ENCODE results near the gene FIBCD1.

Gene FIBCD1

GRCh38 chr9:130977811-130978221 is 38.8 kb upstream of the FIBCD1 start:
- no peak for DNase-seq
- no peaks in the 10 kb centered on the region for H3K4me1 ChIP-seq
- no peak for TF ChIP-seq CTCF (IDR thresholded peaks at IDR 0.05)
- no peak overlapping the region for H3K4me3 ChIP-seq
- peaks cover 0 to 63% of the 10 kb centered on the region in 2 donors for H3K27me3 ChIP-seq
- H3K36me3 ChIP-seq = no peaks in the 10 kb centered on the region
- intact Hi-C loops (cut with DNase I; ENCODE audit: low total_unique reads) = no loop called here
- no peak overlapping the region for H3K27ac ChIP-seq
- no peaks in the 10 kb centered on the region for H3K9me3 ChIP-seq

DNA sequence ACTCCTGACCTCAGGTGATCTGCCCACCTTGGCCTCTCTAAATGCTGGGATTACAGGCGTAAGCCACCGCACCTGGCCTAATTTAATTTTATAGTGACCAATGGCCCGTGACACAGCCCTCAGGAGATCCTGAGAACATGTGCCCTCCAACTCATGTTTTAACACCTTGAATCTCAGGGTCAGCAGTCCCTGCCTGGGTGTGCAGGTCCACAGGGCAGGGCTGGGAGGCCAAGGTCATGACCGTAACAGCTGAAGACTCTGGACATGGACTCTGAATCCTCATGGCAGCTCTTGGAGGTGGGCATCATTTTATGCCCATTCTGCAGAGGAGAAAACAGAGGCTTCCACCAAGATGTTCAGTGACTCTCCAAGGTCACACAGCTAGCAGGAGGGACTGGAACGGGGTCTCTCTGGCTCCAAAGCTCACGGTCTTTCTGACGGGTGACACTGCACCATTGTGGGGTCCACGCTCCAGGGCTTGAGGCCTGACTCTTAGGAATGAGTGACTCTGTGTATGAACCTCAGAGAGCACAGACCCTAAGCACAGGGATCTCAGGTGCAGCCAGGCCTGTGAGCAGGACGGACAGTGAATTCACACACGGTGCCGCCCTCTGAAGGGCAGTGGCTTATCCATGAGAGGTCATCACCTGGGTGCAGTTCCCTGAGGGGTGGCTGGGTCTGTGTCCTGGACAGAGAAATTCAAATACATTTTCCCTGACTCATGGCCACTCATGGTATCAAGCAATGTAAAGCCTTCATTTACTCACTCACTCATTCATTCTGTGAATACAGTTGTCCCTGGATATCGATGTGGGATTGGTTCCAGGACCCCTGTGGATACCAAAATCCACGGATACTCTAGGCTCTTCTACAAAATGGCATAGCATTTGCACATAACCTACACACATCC is 37.1 kb upstream of the FIBCD1 start:
- Histone ChIP-seq H3K27ac (no peak overlapping the region), H3K9me3 (no peaks in the 10 kb centered on the region), H3K4me3 (no peak overlapping the region), H3K4me1 (no peaks in the 10 kb centered on the region), H3K36me3 (no peaks in the 10 kb centered on the region), H3K27me3 (peaks cover 0 to 73% of the 10 kb centered on the region in 2 donors)
- no peak for TF ChIP-seq CTCF (IDR thresholded peaks at IDR 0.05)
- intact Hi-C loops (cut with DNase I; ENCODE audit: low total_unique reads) = no loop called here
- no peak for DNase-seq

DNA sequence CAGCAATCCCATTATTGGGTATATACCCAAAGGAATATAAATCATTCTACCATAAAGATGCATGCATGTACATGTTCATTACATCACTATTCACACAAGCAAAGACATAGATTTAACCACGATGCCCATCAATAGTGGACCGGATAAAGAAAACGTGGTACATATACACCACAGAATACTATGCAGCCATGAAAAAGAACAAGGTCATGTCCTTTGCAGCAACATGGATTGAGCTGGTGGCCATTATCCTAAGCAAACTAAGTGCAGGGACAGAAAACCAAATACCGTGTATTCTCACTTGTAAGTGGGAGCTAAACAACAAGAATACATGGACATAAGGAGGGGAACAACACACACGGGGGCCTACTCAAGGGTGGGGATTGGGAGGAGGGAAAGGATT is 36.1 kb upstream of the FIBCD1 start:
- H3K27me3 ChIP-seq = peaks cover 0 to 66% of the 10 kb centered on the region in 2 donors
- H3K9me3 ChIP-seq = no peaks in the 10 kb centered on the region
- no peaks in the 10 kb centered on the region for H3K36me3 ChIP-seq
- H3K4me1 ChIP-seq = no peaks in the 10 kb centered on the region
- DNase-seq = no peak
- no peak overlapping the region for H3K27ac ChIP-seq
- no peak overlapping the region for H3K4me3 ChIP-seq
- intact Hi-C loops (cut with DNase I; ENCODE audit: low total_unique reads) = no loop called here
- no peak for TF ChIP-seq CTCF (IDR thresholded peaks at IDR 0.05)

DNA sequence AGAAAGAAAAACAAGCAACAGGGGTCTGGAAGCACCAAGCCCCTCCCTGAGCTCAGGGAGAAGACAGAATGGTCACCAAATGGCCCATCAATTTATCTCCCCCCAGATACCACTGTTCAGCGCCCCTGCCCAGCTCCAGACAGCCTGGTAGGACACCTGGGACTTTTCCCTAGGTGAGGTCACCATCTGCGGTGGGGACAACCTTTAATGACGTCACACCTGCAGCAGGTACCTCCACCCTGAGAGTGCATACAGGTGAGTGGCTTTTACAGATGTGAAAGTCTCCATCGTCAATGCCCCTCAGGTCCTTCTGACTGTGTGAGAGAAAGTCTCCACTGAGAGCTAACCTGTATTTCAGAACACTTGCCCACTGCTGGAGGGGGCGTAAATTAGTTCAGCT is 35.6 kb upstream of the FIBCD1 start:
- intact Hi-C loops (cut with DNase I; ENCODE audit: low total_unique reads) = no loop called here
- H3K27ac ChIP-seq = no peak overlapping the region
- DNase-seq = no peak
- no peak for TF ChIP-seq CTCF (IDR thresholded peaks at IDR 0.05)
- H3K36me3 ChIP-seq = no peaks in the 10 kb centered on the region
- no peak overlapping the region for H3K4me3 ChIP-seq
- no peaks in the 10 kb centered on the region for H3K9me3 ChIP-seq
- H3K4me1 ChIP-seq = no peaks in the 10 kb centered on the region
- H3K27me3 ChIP-seq = peaks cover 0 to 61% of the 10 kb centered on the region in 2 donors

GRCh38 chr9:130973686-130974281 is 34.7 kb upstream of the FIBCD1 start:
- Histone ChIP-seq H3K9me3 (no peaks in the 10 kb centered on the region), H3K27ac (no peak overlapping the region), H3K4me3 (no peak overlapping the region), H3K36me3 (no peaks in the 10 kb centered on the region), H3K4me1 (no peaks in the 10 kb centered on the region), H3K27me3 (peaks cover 0 to 56% of the 10 kb centered on the region in 2 donors)
- intact Hi-C loops (cut with DNase I; ENCODE audit: low total_unique reads) = no loop called here
- no peak for TF ChIP-seq CTCF (IDR thresholded peaks at IDR 0.05)
- no peak for DNase-seq

All from tibial artery (tissue), 4 donors.